Vagina (tissue), 2 donors: Measurements from ENCODE around the gene MXRA7. TPM values are rescaled to one million over a fixed set of nuclear protein-coding genes. Genes with fewer than 3 reads are reported as not detected.

Experiments
- DNase-seq, 2 donors: peaks; one replicate each; pipeline ENCODE4 v3.0.0-alpha.2; 2017; ENCODE audit errors: extremely low spot score in 2 of 2
- H3K27ac ChIP-seq: fragments of 200-600 bp; sonication (generic); one replicate; pipeline ENCODE4 v1.5.1; 2019
- H3K27me3 ChIP-seq: fragments of 200-600 bp; sonication (generic); one replicate; pipeline ENCODE4 v1.5.1; 2019
- H3K36me3 ChIP-seq, 2 donors: fragments of 200-600 bp; sonication (generic); one replicate each; pipeline ENCODE4 v1.5.1; 2017 to 2019
- H3K4me1 ChIP-seq: fragments of 200-600 bp; sonication (generic); one replicate; pipeline ENCODE4 v1.5.1; 2019
- H3K4me3 ChIP-seq, 2 donors: fragments of 200-600 bp; sonication (generic); 1 replicate in 1 of 2; 2 replicates in 1 of 2; pipeline ENCODE4 v1.5.1; 2016 to 2019
- H3K9me3 ChIP-seq: fragments of 200-600 bp; sonication (generic); one replicate; pipeline ENCODE4 v1.5.1; 2019
- CTCF ChIP-seq, 3 experiments: fragments of 450-650 bp in 2 of 3; fragments of 200-600 bp in 1 of 3; sonication (generic) in 1 of 3; IDR thresholded peaks; one replicate each; pipeline ENCODE4 v1.5.1; 2017 to 2019; ENCODE audit warnings: antibody characterized with exemption in 3 of 3, mild to moderate bottlenecking in 2 of 3, moderate library complexity in 2 of 3
- POLR2A ChIP-seq, 2 donors: fragments of 450-650 bp; IDR thresholded peaks; one replicate each; pipeline ENCODE4 v1.6.1; 2017; ENCODE audit warnings: antibody characterized with exemption in 2 of 2, mild to moderate bottlenecking in 2 of 2, moderate library complexity in 2 of 2
- POLR2AphosphoS5 ChIP-seq, 2 donors: sonication (generic); formaldehyde crosslinking; IDR thresholded peaks; one replicate each; pipeline ENCODE4 v1.9.0; 2017; ENCODE audit warnings: antibody characterized with exemption in 2 of 2, mild to moderate bottlenecking in 2 of 2, low read depth in 1 of 2; ENCODE audit not compliant: insufficient read depth in 1 of 2
- intact Hi-C: fragments of 100-400 bp; cut with DNase I; formaldehyde crosslinking; loops from one replicate; pipeline ENCODE4 v1.15.1; 2023
- total RNA-seq: library from RNA; depleted of rRNA; stranded (reverse); fragments of >200 nt; gene quantifications from one replicate; pipeline ENCODE4 v1.2.3, GENCODE V29; 2016

Gene MXRA7
- total RNA-seq, 1 donor from 2014 or later: 114 TPM

- Histone ChIP-seq H3K4me3 (no peak overlapping the region), H3K4me1 (peaks cover 30% of the 10 kb centered on the region), H3K27me3 (no peaks in the 10 kb centered on the region), H3K36me3 (peaks cover 0 to 23% of the 10 kb centered on the region in 2 donors), H3K27ac (no peak overlapping the region), H3K9me3 (no peaks in the 10 kb centered on the region)
- no peak for TF ChIP-seq POLR2AphosphoS5 (IDR thresholded peaks at IDR 0.05; ENCODE audit: insufficient read depth in 1 of 2, low read depth in 1 of 2)
- no peak for TF ChIP-seq POLR2A (IDR thresholded peaks at IDR 0.05)
- no peak for TF ChIP-seq CTCF (IDR thresholded peaks at IDR 0.05)
- no peak for DNase-seq
- intact Hi-C loops: no loop called here
Observed at GRCh38 chr17:76679239-76679638, 31.5 kb downstream of the MXRA7 start.

- intact Hi-C loops: no loop called here
- H3K4me3 ChIP-seq: no peak overlapping the region
- no peaks in the 10 kb centered on the region for H3K9me3 ChIP-seq
- TF ChIP-seq POLR2A (IDR thresholded peaks at IDR 0.05) (no peak), POLR2AphosphoS5 (IDR thresholded peaks at IDR 0.05; ENCODE audit: insufficient read depth in 1 of 2, low read depth in 1 of 2) (no peak), CTCF (IDR thresholded peaks at IDR 0.05) (no peak)
- no peak for DNase-seq
- no peak overlapping the region for H3K27ac ChIP-seq
- peaks cover 22% of the 10 kb centered on the region for H3K4me1 ChIP-seq
- H3K36me3 ChIP-seq: peaks cover 0 to 23% of the 10 kb centered on the region in 2 donors
- no peaks in the 10 kb centered on the region for H3K27me3 ChIP-seq
Observed at GRCh38 chr17:76678330-76678729, 32.4 kb downstream of the MXRA7 start.

- H3K9me3 ChIP-seq: no peaks in the 10 kb centered on the region
- H3K4me3 ChIP-seq: no peak overlapping the region
- no peak overlapping the region for H3K27ac ChIP-seq
- DNase-seq: no peak
- H3K4me1 ChIP-seq: peaks cover 16% of the 10 kb centered on the region
- intact Hi-C loops: no loop called here
- peaks cover 0 to 23% of the 10 kb centered on the region in 2 donors for H3K36me3 ChIP-seq
- H3K27me3 ChIP-seq: no peaks in the 10 kb centered on the region
- TF ChIP-seq CTCF (IDR thresholded peaks at IDR 0.05): no peak
- no peak for TF ChIP-seq POLR2AphosphoS5 (IDR thresholded peaks at IDR 0.05; ENCODE audit: insufficient read depth in 1 of 2, low read depth in 1 of 2)
- no peak for TF ChIP-seq POLR2A (IDR thresholded peaks at IDR 0.05)
Observed at GRCh38 chr17:76677406-76677805, 33.4 kb downstream of the MXRA7 start.

- no peaks in the 10 kb centered on the region for H3K9me3 ChIP-seq
- H3K36me3 ChIP-seq: peaks cover 0 to 23% of the 10 kb centered on the region in 2 donors
- DNase-seq: no peak
- H3K4me3 ChIP-seq: no peak overlapping the region
- intact Hi-C loops: no loop called here
- H3K4me1 ChIP-seq: peaks cover 13% of the 10 kb centered on the region
- no peak overlapping the region for H3K27ac ChIP-seq
- no peaks in the 10 kb centered on the region for H3K27me3 ChIP-seq
- TF ChIP-seq CTCF (IDR thresholded peaks at IDR 0.05) (no peak), POLR2AphosphoS5 (IDR thresholded peaks at IDR 0.05; ENCODE audit: insufficient read depth in 1 of 2, low read depth in 1 of 2) (no peak), POLR2A (IDR thresholded peaks at IDR 0.05) (no peak)
Observed at GRCh38 chr17:76676629-76677028, 34.1 kb downstream of the MXRA7 start.

- intact Hi-C loops: no loop called here
- Histone ChIP-seq H3K4me3 (no peak overlapping the region), H3K27me3 (no peaks in the 10 kb centered on the region), H3K27ac (no peak overlapping the region), H3K9me3 (no peaks in the 10 kb centered on the region), H3K36me3 (peaks cover 0 to 19% of the 10 kb centered on the region in 2 donors), H3K4me1 (peaks cover 11% of the 10 kb centered on the region)
- TF ChIP-seq POLR2AphosphoS5 (IDR thresholded peaks at IDR 0.05; ENCODE audit: insufficient read depth in 1 of 2, low read depth in 1 of 2) (no peak), POLR2A (IDR thresholded peaks at IDR 0.05) (no peak), CTCF (IDR thresholded peaks at IDR 0.05) (no peak)
- no peak for DNase-seq
Observed at GRCh38 chr17:76675648-76676047, 35.1 kb downstream of the MXRA7 start.
